K562 (cell line): Measurements from ENCODE around the gene FARSA. TPM values are rescaled to one million over a fixed set of nuclear protein-coding genes. Genes with fewer than 3 reads are reported as not detected.

Source experiments
- CSDE1 ChIP-seq, 2 experiments: fragments of 450-650 bp; IDR thresholded peaks; 2 replicates each; pipeline ENCODE4 v1.6.1; 2016; ENCODE audit warnings: mild to moderate bottlenecking in 1 of 2
- DIDO1 ChIP-seq: fragments of 450-650 bp; IDR thresholded peaks from 2 replicates; pipeline ENCODE4 v1.6.1; 2016; ENCODE audit warnings: low read depth, missing biosample characterization, missing genetic modification characterization
- E2F8 ChIP-seq: fragments of 450-650 bp; IDR thresholded peaks from 2 replicates; pipeline ENCODE4 v1.7.1; 2018; ENCODE audit warnings: mild to moderate bottlenecking, low read depth; ENCODE audit not compliant: partially characterized antibody
- ESRRB ChIP-seq: fragments of 250-450 bp; sonication (Bioruptor Pico); IDR thresholded peaks from 2 replicates; pipeline ENCODE4 v1.5.0; 2020; ENCODE audit warnings: mild to moderate bottlenecking, moderate library complexity, borderline replicate concordance
- FOXP4 ChIP-seq: sonication (generic); formaldehyde crosslinking; IDR thresholded peaks from 2 replicates; pipeline ENCODE4 v1.8.0; 2022; ENCODE audit warnings: mild to moderate bottlenecking, missing genetic modification reagents, borderline replicate concordance
- GATA2 ChIP-seq: sonication (generic); formaldehyde crosslinking; IDR thresholded peaks from 2 replicates; pipeline ENCODE4 v1.4.0; 2020; ENCODE audit warnings: mild to moderate bottlenecking, missing genetic modification reagents
- HCFC1 ChIP-seq: IDR thresholded peaks from 2 replicates; pipeline ENCODE4 v1.6.1; 2012; ENCODE audit warnings: low read depth, low read length, improper control_type of control experiment
- HDGF ChIP-seq: fragments of 450-650 bp; IDR thresholded peaks from 2 replicates; pipeline ENCODE4 v1.6.1; 2016
- HMGXB4 ChIP-seq: sonication (generic); formaldehyde crosslinking; IDR thresholded peaks from 2 replicates; pipeline ENCODE4 v1.8.1; 2023; ENCODE audit warnings: mild to moderate bottlenecking, missing genetic modification reagents
- MAFF ChIP-seq: IDR thresholded peaks from 2 replicates; pipeline ENCODE4 v1.6.1; 2012; ENCODE audit warnings: low read length, improper control_type of control experiment
- MCM5 ChIP-seq: fragments of 450-650 bp; IDR thresholded peaks from 2 replicates; pipeline ENCODE4 v1.6.1; 2016; ENCODE audit warnings: low read depth
- NFRKB ChIP-seq: fragments of 450-650 bp; IDR thresholded peaks from 2 replicates; pipeline ENCODE4 v1.6.1; 2016; ENCODE audit warnings: low read depth
- PML ChIP-seq: IDR thresholded peaks from 2 replicates; pipeline ENCODE4 v1.6.1; 2012; ENCODE audit warnings: low read length, inconsistent platforms
- POLR2B ChIP-seq: fragments of 450-650 bp; IDR thresholded peaks from 2 replicates; pipeline ENCODE4 v1.6.1; 2018; ENCODE audit warnings: low read depth; ENCODE audit not compliant: partially characterized antibody
- RHOXF2B ChIP-seq: fragments of 250-450 bp; sonication (Bioruptor Pico); conservative IDR thresholded peaks from 2 replicates; pipeline ENCODE4 v1.5.1; 2021
- SNIP1 ChIP-seq: fragments of 450-650 bp; IDR thresholded peaks from 2 replicates; pipeline ENCODE4 v1.7.1; 2017; ENCODE audit warnings: low read depth, mild to moderate bottlenecking
- ZNF232 ChIP-seq: sonication (generic); formaldehyde crosslinking; IDR thresholded peaks from 2 replicates; pipeline ENCODE4 v1.8.0; 2022; ENCODE audit warnings: mild to moderate bottlenecking, missing genetic modification reagents
- ZNF253 ChIP-seq: fragments of 250-450 bp; sonication (Bioruptor Pico); conservative IDR thresholded peaks from 2 replicates; pipeline ENCODE4 v1.6.1; 2021; ENCODE audit warnings: mild to moderate bottlenecking
- ZNF41 ChIP-seq: fragments of 250-450 bp; sonication (Bioruptor Pico); conservative IDR thresholded peaks from 2 replicates; pipeline ENCODE4 v1.4.0; 2020; ENCODE audit warnings: mild to moderate bottlenecking
- ZNF507 ChIP-seq: conservative IDR thresholded peaks from 2 replicates; pipeline ENCODE4 v1.6.1; 2017; ENCODE audit warnings: missing genetic modification characterization, missing compliant biosample characterization
- ZNF639 ChIP-seq, 2 experiments: fragments of 200-800 bp in 1 of 2; sonication (Bioruptor generic) in 1 of 2; sonication (generic) in 1 of 2; formaldehyde crosslinking in 1 of 2; IDR thresholded peaks in 1 of 2; conservative IDR thresholded peaks in 1 of 2; 2 replicates each; pipeline versions ENCODE4 v1.5.0 to v1.6.1; 2016 to 2020; ENCODE audit warnings: missing compliant biosample characterization in 1 of 2, missing genetic modification characterization in 1 of 2, missing genetic modification reagents in 1 of 2
- polyA plus RNA-seq, 8 experiments: library from polyadenylated mRNA; depleted of rRNA in 4 of 8; stranded (reverse) in 5 of 8; unstranded in 3 of 8; fragments of >200 nt; fragmentation: Nextera tagmentation in 2 of 8; fragmentation: Illumina TruSeq in 1 of 8; extraction: Ambion mirVana in 2 of 8; extraction: Trizol in 1 of 8; gene quantifications; 2 replicates each; pipeline versions ENCODE4 v1.2.1 to v1.2.3, GENCODE V29; 2011 to 2014; ENCODE audit warnings: inconsistent platforms in 1 of 8, missing spikeins in 1 of 8
- total RNA-seq, 7 experiments: library from RNA; depleted of rRNA in 6 of 7; stranded (reverse); fragments of >200 nt in 6 of 7; fragmentation: Illumina TruSeq in 2 of 7; extraction: Trizol in 2 of 7; gene quantifications; 2 replicates each; pipeline versions ENCODE4 v1.2.1 to v1.2.3, GENCODE V29; 2011 to 2021; ENCODE audit warnings: low replicate concordance in 1 of 7

The FARSA gene
- total and polyA plus RNA-seq, 9 of the 15 experiments (the other 6 are each of a cell fraction or from before 2014, with no cell fraction given): 25.2 to 237 (median 89.6) TPM

- TF ChIP-seq E2F8 (peak; percentile 69), ESRRB (CRISPR knock-in tag) (no peak), GATA2 (CRISPR knock-in tag) (no peak), HDGF (no peak), ZNF41 (0 out of 2 replicates have a peak, but pooled peaks have one; percentile 43), POLR2B (peak; percentile 98), CSDE1 (IDR thresholded peaks at IDR 0.05) (peak in 1 of 2 experiments; percentile 11; a peak in 1 of 4 replicates), DIDO1 (tag) (no peak), HCFC1 (peak; percentile 50; the same call in 1 of the 2 replicates), HMGXB4 (CRISPR knock-in tag) (0 out of 2 replicates have a peak, but pooled peaks have one; percentile 79), ZNF232 (CRISPR knock-in tag) (no peak), RHOXF2B (0 out of 2 replicates have a peak, but pooled peaks have one; percentile 5), ZNF639 (CRISPR knock-in tag; conservative IDR thresholded peaks at IDR 0.05 in 1 of 2, IDR thresholded peaks at IDR 0.05 in 1 of 2) (peak in 1 of 2 experiments; percentile 57; a peak in 1 of 4 replicates), NFRKB (no peak), ZNF253 (no peak), PML (peak; percentile 96), MCM5 (no peak), SNIP1 (no peak), FOXP4 (CRISPR knock-in tag) (no peak; the same call in 1 of the 2 replicates), ZNF507 (tag) (no peak), MAFF (no peak)
Observed at GRCh38 chr19:12937927-12938778, 4.6 kb upstream of the FARSA start, which contains the start of gene CALR (continued).
